ENCODE measurements around the gene PFDN4. TPM values are rescaled to one million over a fixed set of nuclear protein-coding genes. Genes with fewer than 3 reads are reported as not detected.

The PFDN4 gene
- polyA plus RNA-seq, 1 of the 3 experiments (the other 2 are of a cell fraction) = 44.0 TPM

DNA sequence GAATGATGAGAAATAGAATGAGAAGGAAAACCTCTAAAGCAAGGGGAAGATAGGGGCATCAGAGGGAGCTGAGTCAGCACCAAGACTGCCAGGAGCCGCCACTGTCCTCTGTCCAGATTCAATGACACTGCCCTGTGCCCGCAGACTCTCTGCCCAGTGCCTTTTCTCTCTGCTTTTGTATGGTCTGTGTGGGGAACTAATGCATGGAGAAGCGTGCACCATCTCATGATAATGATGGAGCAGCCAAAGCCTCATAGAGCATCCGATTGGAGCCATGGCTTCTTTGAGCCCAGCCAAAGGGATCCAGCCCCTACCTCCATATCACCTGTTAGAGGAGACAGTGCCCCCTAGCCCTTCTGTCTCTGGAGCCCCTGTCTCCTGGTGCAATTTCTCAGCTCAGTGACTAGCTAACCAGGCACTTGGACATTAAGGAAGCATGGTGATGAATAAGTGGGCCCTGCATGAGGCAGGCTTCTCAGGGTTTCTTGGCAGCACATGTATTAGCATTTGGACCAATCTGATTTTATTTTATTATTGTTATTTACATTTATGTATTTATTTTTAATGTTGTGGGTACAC lies 6.5 kb upstream of the PFDN4 start:
- no peak for TF ChIP-seq FOXM1 (IDR thresholded peaks at IDR 0.05; ENCODE audit: low read depth)
- TF ChIP-seq RCOR1 (IDR thresholded peaks at IDR 0.05; ENCODE audit: low read length) = no peak
- TF ChIP-seq FOXJ3 (CRISPR knock-in tag; IDR thresholded peaks at IDR 0.05) = no peak
- TF ChIP-seq, protein P1, sequence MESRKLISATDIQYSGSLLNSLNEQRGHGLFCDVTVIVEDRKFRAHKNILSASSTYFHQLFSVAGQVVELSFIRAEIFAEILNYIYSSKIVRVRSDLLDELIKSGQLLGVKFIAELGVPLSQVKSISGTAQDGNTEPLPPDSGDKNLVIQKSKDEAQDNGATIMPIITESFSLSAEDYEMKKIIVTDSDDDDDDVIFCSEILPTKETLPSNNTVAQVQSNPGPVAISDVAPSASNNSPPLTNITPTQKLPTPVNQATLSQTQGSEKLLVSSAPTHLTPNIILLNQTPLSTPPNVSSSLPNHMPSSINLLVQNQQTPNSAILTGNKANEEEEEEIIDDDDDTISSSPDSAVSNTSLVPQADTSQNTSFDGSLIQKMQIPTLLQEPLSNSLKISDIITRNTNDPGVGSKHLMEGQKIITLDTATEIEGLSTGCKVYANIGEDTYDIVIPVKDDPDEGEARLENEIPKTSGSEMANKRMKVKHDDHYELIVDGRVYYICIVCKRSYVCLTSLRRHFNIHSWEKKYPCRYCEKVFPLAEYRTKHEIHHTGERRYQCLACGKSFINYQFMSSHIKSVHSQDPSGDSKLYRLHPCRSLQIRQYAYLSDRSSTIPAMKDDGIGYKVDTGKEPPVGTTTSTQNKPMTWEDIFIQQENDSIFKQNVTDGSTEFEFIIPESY (IDR thresholded peaks at IDR 0.05; ENCODE audit: borderline replicate concordance, low read depth) = no peak
- TF ChIP-seq USF1 (IDR thresholded peaks at IDR 0.05; ENCODE audit: borderline replicate concordance, low read depth) = no peak
- no peak for TF ChIP-seq TEAD4 (IDR thresholded peaks at IDR 0.05; ENCODE audit: borderline replicate concordance, insufficient read depth)
- TF ChIP-seq EZH2phosphoT487 (IDR thresholded peaks at IDR 0.05; ENCODE audit: borderline replicate concordance, low read depth) = no peak
- no peak for TF ChIP-seq ELF1 (IDR thresholded peaks at IDR 0.05)
- no peak for TF ChIP-seq TCF12 (IDR thresholded peaks at IDR 0.05)
- no peak for TF ChIP-seq CTCF (IDR thresholded peaks at IDR 0.05)
- no peak for TF ChIP-seq SMC3 (IDR thresholded peaks at IDR 0.05; ENCODE audit: low read depth, low read length)
- TF ChIP-seq POLR2AphosphoS5 (IDR thresholded peaks at IDR 0.05; ENCODE audit: low read depth, low read length) = no peak
- no peak for TF ChIP-seq PBX3 (IDR thresholded peaks at IDR 0.05)
- TF ChIP-seq TAF1 (IDR thresholded peaks at IDR 0.05; ENCODE audit: borderline replicate concordance, low read depth, low read length) = no peak
- TF ChIP-seq GATA2 (CRISPR knock-in tag; IDR thresholded peaks at IDR 0.05) = no peak
- TF ChIP-seq, protein P2, sequence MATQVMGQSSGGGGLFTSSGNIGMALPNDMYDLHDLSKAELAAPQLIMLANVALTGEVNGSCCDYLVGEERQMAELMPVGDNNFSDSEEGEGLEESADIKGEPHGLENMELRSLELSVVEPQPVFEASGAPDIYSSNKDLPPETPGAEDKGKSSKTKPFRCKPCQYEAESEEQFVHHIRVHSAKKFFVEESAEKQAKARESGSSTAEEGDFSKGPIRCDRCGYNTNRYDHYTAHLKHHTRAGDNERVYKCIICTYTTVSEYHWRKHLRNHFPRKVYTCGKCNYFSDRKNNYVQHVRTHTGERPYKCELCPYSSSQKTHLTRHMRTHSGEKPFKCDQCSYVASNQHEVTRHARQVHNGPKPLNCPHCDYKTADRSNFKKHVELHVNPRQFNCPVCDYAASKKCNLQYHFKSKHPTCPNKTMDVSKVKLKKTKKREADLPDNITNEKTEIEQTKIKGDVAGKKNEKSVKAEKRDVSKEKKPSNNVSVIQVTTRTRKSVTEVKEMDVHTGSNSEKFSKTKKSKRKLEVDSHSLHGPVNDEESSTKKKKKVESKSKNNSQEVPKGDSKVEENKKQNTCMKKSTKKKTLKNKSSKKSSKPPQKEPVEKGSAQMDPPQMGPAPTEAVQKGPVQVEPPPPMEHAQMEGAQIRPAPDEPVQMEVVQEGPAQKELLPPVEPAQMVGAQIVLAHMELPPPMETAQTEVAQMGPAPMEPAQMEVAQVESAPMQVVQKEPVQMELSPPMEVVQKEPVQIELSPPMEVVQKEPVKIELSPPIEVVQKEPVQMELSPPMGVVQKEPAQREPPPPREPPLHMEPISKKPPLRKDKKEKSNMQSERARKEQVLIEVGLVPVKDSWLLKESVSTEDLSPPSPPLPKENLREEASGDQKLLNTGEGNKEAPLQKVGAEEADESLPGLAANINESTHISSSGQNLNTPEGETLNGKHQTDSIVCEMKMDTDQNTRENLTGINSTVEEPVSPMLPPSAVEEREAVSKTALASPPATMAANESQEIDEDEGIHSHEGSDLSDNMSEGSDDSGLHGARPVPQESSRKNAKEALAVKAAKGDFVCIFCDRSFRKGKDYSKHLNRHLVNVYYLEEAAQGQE (IDR thresholded peaks at IDR 0.05; ENCODE audit: low read depth, low read length) = no peak
- TF ChIP-seq RXRA (IDR thresholded peaks at IDR 0.05; ENCODE audit: borderline replicate concordance, low read depth) = no peak
- TF ChIP-seq MEF2A (IDR thresholded peaks at IDR 0.05; ENCODE audit: borderline replicate concordance, low read depth) = no peak
- TF ChIP-seq NRF1 (IDR thresholded peaks at IDR 0.05; ENCODE audit: low read depth, low read length) = no peak
- H3F3A ChIP-seq (replicated peaks; ENCODE audit: insufficient read depth) = peaks cover 8% of the 10 kb centered on the region
- H3K9me3 ChIP-seq = no peaks in the 10 kb centered on the region
- no peaks in the 10 kb centered on the region for H3K27me3 ChIP-seq (ENCODE audit: insufficient read depth)
- no peaks in the 10 kb centered on the region for H3K36me3 ChIP-seq (replicated peaks in 1 of 2; ENCODE audit: control insufficient read depth in 1 of 2, insufficient read depth in 2 of 2, low read length in 1 of 2)
- H3K9ac ChIP-seq = no peak overlapping the region
- H3K9me2 ChIP-seq = no peaks in the 10 kb centered on the region
- no peak overlapping the region for H2AFZ ChIP-seq (ENCODE audit: low read depth)
- no peak overlapping the region for H3K4me2 ChIP-seq
- no peak for DNase-seq
- ChIA-PET POLR2A (no interaction called here), CTCF (interaction anchor here (1.3 to 19.4 kb wide), 3 partner anchors 9 to 140 kb away, joined by 3 to 499 read pairs (median 10); no protein-coding TSS in a partner anchor)
- no peaks in the 10 kb centered on the region for H3K79me2 ChIP-seq (ENCODE audit: insufficient read depth)
- no peaks in the 10 kb centered on the region for H3K4me1 ChIP-seq (ENCODE audit: control insufficient read depth in 1 of 2, insufficient read depth in 2 of 2, low read depth in 1 of 2, low read length in 1 of 2)
- H3K4me3 ChIP-seq (ENCODE audit: low read depth in 2 of 2, low read length in 1 of 2) = no peak overlapping the region
- no peaks in the 10 kb centered on the region for H4K20me1 ChIP-seq (ENCODE audit: insufficient read depth)
- no peak overlapping the region for H3K27ac ChIP-seq (ENCODE audit: low read depth in 2 of 2, low read length in 1 of 2)
- WGBS (ENCODE audit: low lambda C conversion rate) = 66% methylated on average over 4 of the region's 4 CpGs
